IMR-90 (cell line): ENCODE results near the gene MYH11. TPM values are rescaled to one million over a fixed set of nuclear protein-coding genes. Genes with fewer than 3 reads are reported as not detected.

ENCODE experiments used
- ATAC-seq: fragments of 200-7000 bp; cut with Tn5 transposase; 2 replicates; pipeline ENCODE4 v1.9.1; 2020; ENCODE audit warnings: low read depth, mild to moderate bottlenecking, moderate library complexity
- BruUV-seq: library from RNA; stranded (reverse); fragments of 400-500 nt; replicated peaks from 2 replicates; lab custom pipeline; 2021; lab: Mats Ljungman, UMichigan
- CTCF ChIA-PET: fragments of 300-600 bp; formaldehyde crosslinking; extraction: SDS; loops from one replicate; lab custom pipeline; 2021; ENCODE audit warnings: antibody characterized with exemption; lab: Yijun Ruan, JAX
- POLR2A ChIA-PET: fragments of 300-600 bp; sonication (Branson Sonifier 250); formaldehyde crosslinking; loops from one replicate; lab custom pipeline; 2022; ENCODE audit warnings: antibody characterized with exemption; ENCODE audit not compliant: unreplicated experiment; lab: Charles Lee
- DNase-seq: peaks from one replicate; pipeline ENCODE4 v3.0.0; 2013
- H2AFZ ChIP-seq: replicated peaks from 2 replicates; pipeline ENCODE3; 2013; ENCODE audit warnings: low read length, mild to moderate bottlenecking; ENCODE audit not compliant: poor library complexity
- H2AK5ac ChIP-seq: 2 replicates; pipeline ENCODE4 v1.6.1; 2013; ENCODE audit warnings: low read depth, low read length, inconsistent platforms
- H2AK9ac ChIP-seq: replicated peaks from 2 replicates; pipeline ENCODE3; 2013; ENCODE audit warnings: mild to moderate bottlenecking, low read depth, low read length, moderate library complexity; ENCODE audit not compliant: poor library complexity
- H2BK120ac ChIP-seq: 2 replicates; pipeline ENCODE4 v1.6.1; 2013; ENCODE audit warnings: low read depth, low read length, inconsistent platforms
- H2BK15ac ChIP-seq: 3 replicates; pipeline ENCODE4 v1.6.1; 2013; ENCODE audit warnings: low read depth, low read length, inconsistent platforms
- H2BK20ac ChIP-seq: 2 replicates; pipeline ENCODE4 v1.6.1; 2013; ENCODE audit warnings: low read depth, mild to moderate bottlenecking, inconsistent platforms, low read length, moderate library complexity
- H2BK5ac ChIP-seq: 2 replicates; pipeline ENCODE4 v1.6.1; 2013; ENCODE audit warnings: mild to moderate bottlenecking, low read depth, low read length, inconsistent platforms; ENCODE audit not compliant: poor library complexity, severe bottlenecking
- H3K14ac ChIP-seq: replicated peaks from 2 replicates; pipeline ENCODE4 v1.6.1; 2013; ENCODE audit warnings: low read depth, low read length, inconsistent platforms
- H3K18ac ChIP-seq: 2 replicates; pipeline ENCODE4 v1.6.1; 2013; ENCODE audit warnings: low read depth, low read length, control low read depth
- H3K23ac ChIP-seq: 2 replicates; pipeline ENCODE4 v1.6.1; 2013; ENCODE audit warnings: low read depth, low read length, inconsistent platforms
- H3K27ac ChIP-seq: 2 replicates; pipeline ENCODE4 v1.5.1; 2013; ENCODE audit warnings: mild to moderate bottlenecking, control low read depth, low read length; ENCODE audit not compliant: insufficient read depth
- H3K27me3 ChIP-seq: 2 replicates; pipeline ENCODE4 v1.6.1; 2013; ENCODE audit warnings: low read length; ENCODE audit not compliant: control insufficient read depth, insufficient read depth
- H3K36me3 ChIP-seq: 2 replicates; pipeline ENCODE4 v1.6.1; 2013; ENCODE audit warnings: low read length, mixed read lengths; ENCODE audit not compliant: control insufficient read depth, insufficient read depth
- H3K4ac ChIP-seq: 2 replicates; pipeline ENCODE4 v1.6.1; 2013; ENCODE audit warnings: low read depth, low read length, inconsistent platforms
- H3K4me1 ChIP-seq: 2 replicates; pipeline ENCODE4 v1.6.1; 2013; ENCODE audit warnings: low read length, mixed read lengths; ENCODE audit not compliant: control insufficient read depth, insufficient read depth
- H3K4me2 ChIP-seq: 2 replicates; pipeline ENCODE4 v1.6.1; 2013; ENCODE audit warnings: low read depth, mild to moderate bottlenecking, control low read depth, low read length, moderate library complexity
- H3K4me3 ChIP-seq: 2 replicates; pipeline ENCODE4 v1.5.1; 2013; ENCODE audit warnings: low read depth, mild to moderate bottlenecking, control low read depth, low read length, moderate library complexity; ENCODE audit not compliant: insufficient read depth
- H3K56ac ChIP-seq: 2 replicates; pipeline ENCODE4 v1.6.1; 2013; ENCODE audit warnings: low read length, inconsistent platforms; ENCODE audit not compliant: insufficient read depth; ENCODE audit errors: extremely low read depth
- H3K79me1 ChIP-seq, 2 experiments: 2 replicates each; pipeline ENCODE4 v1.6.1; 2013; ENCODE audit warnings: low read length in 2 of 2, inconsistent platforms in 1 of 2, low read depth in 1 of 2
- H3K9ac ChIP-seq: 2 replicates; pipeline ENCODE4 v1.6.1; 2013; ENCODE audit warnings: low read depth, low read length, control low read depth
- H3K9me1 ChIP-seq: 2 replicates; pipeline ENCODE4 v1.6.1; 2013; ENCODE audit warnings: low read length, inconsistent platforms; ENCODE audit not compliant: insufficient read depth
- H3K9me3 ChIP-seq: 2 replicates; pipeline ENCODE4 v1.6.1; 2013; ENCODE audit warnings: low read length; ENCODE audit not compliant: control insufficient read depth, insufficient read depth
- H4K20me1 ChIP-seq: 2 replicates; pipeline ENCODE4 v1.6.1; 2013; ENCODE audit warnings: low read length, inconsistent platforms; ENCODE audit not compliant: insufficient read depth
- H4K5ac ChIP-seq: 2 replicates; pipeline ENCODE4 v1.6.1; 2013; ENCODE audit warnings: mild to moderate bottlenecking, low read depth, low read length, control low read depth
- H4K8ac ChIP-seq, 2 experiments: 2 replicates each; pipeline ENCODE4 v1.6.1; 2013; ENCODE audit warnings: low read depth in 2 of 2, low read length in 2 of 2, control low read depth in 1 of 2, inconsistent platforms in 1 of 2
- H4K91ac ChIP-seq: 2 replicates; pipeline ENCODE4 v1.6.1; 2013; ENCODE audit warnings: low read depth, low read length, inconsistent platforms; ENCODE audit not compliant: insufficient read depth
- BHLHE40 ChIP-seq: fragments of 150-350 bp; IDR thresholded peaks from 2 replicates; pipeline ENCODE4 v1.6.1; 2016; ENCODE audit warnings: mild to moderate bottlenecking, low read depth, low read length
- CEBPB ChIP-seq: IDR thresholded peaks from 2 replicates; pipeline ENCODE4 v1.6.1; 2012; ENCODE audit warnings: low read depth, low read length, improper control_type of control experiment
- CHD1 ChIP-seq: IDR thresholded peaks from 2 replicates; pipeline ENCODE4 v1.6.1; 2012; ENCODE audit warnings: low read depth, low read length, improper control_type of control experiment
- FOS ChIP-seq: fragments of 150-350 bp; IDR thresholded peaks from 2 replicates; pipeline ENCODE4 v1.6.1; 2016; ENCODE audit warnings: low read depth, low read length
- MAFK ChIP-seq: IDR thresholded peaks from 2 replicates; pipeline ENCODE4 v1.6.1; 2012; ENCODE audit warnings: low read depth, low read length, improper control_type of control experiment
- MAZ ChIP-seq: IDR thresholded peaks from 2 replicates; pipeline ENCODE4 v1.6.1; 2012; ENCODE audit warnings: low read depth, mild to moderate bottlenecking, low read length, improper control_type of control experiment, moderate library complexity, borderline replicate concordance
- NFE2L2 ChIP-seq: fragments of 150-350 bp; IDR thresholded peaks from 2 replicates; pipeline ENCODE4 v1.6.1; 2016; ENCODE audit warnings: low read depth, mild to moderate bottlenecking, low read length
- POLR2A ChIP-seq: IDR thresholded peaks from 2 replicates; pipeline ENCODE4 v1.6.1; 2012; ENCODE audit warnings: mild to moderate bottlenecking, low read depth, low read length
- RAD21 ChIP-seq: IDR thresholded peaks from 2 replicates; pipeline ENCODE4 v1.6.1; 2012; ENCODE audit warnings: low read length, improper control_type of control experiment
- RCOR1 ChIP-seq: IDR thresholded peaks from 2 replicates; pipeline ENCODE4 v1.6.1; 2012; ENCODE audit warnings: mild to moderate bottlenecking, low read length, improper control_type of control experiment; ENCODE audit not compliant: insufficient replicate concordance
- RFX5 ChIP-seq: IDR thresholded peaks from 2 replicates; pipeline ENCODE4 v1.8.0; 2012; ENCODE audit warnings: low read depth, mild to moderate bottlenecking, low read length, moderate library complexity
- SMC3 ChIP-seq: fragments of 150-350 bp; IDR thresholded peaks from 2 replicates; pipeline ENCODE4 v1.6.1; 2016; ENCODE audit warnings: low read depth, mild to moderate bottlenecking, antibody characterized with exemption, low read length, moderate library complexity
- WGBS, 2 experiments: methylation state at CpG; one replicate each; pipeline versions ENCODE4 v1.1.5 to v1.1.7; 2013; ENCODE audit warnings: missing lambda C conversion rate in 2 of 2; ENCODE audit not compliant: insufficient read length in 1 of 2; ENCODE audit errors: extremely low coverage in 2 of 2; 5-methylcytosine and 5-hydroxymethylcytosine counted together
- dilution Hi-C: fragments of 300-500 bp; cut with HindIII; formaldehyde crosslinking; loops from one replicate; pipeline ENCODE4 v1.14.3; 2018; ENCODE audit warnings: low sequenced_read_pairs; ENCODE audit not compliant: unreplicated experiment
- in situ Hi-C: fragments of 300-500 bp; cut with MboI; formaldehyde crosslinking; loops from 3 replicates; pipeline ENCODE4 v1.14.3; 2019; ENCODE audit warnings: low sequenced_read_pairs, inconsistent platforms, mixed read lengths
- intact Hi-C: fragments of 100-400 bp; cut with micrococcal nuclease; formaldehyde crosslinking; loops from 2 replicates; pipeline ENCODE4 v1.10.0; 2022
- polyA plus RNA-seq, 3 experiments: library from polyadenylated mRNA; depleted of rRNA; stranded (reverse); fragments of >200 nt; gene quantifications; 2 replicates each; pipeline ENCODE4 v1.2.3, GENCODE V29; 2012; ENCODE audit warnings: low replicate concordance in 1 of 3
- total RNA-seq: library from RNA; depleted of rRNA; stranded (reverse); fragments of >200 nt; gene quantifications from 2 replicates; pipeline ENCODE4 v1.2.3, GENCODE V29; 2012
- TF ChIP-seq, protein P1 (sequence below): fragments of 150-350 bp; IDR thresholded peaks from 2 replicates; pipeline ENCODE4 v1.6.1; 2017; ENCODE audit warnings: mild to moderate bottlenecking, antibody characterized with exemption, low read length, low read depth
- TF ChIP-seq, protein P2 (sequence below): fragments of 150-350 bp; IDR thresholded peaks from 2 replicates; pipeline ENCODE4 v1.6.1; 2016; ENCODE audit warnings: low read depth, mild to moderate bottlenecking, low read length, moderate library complexity, borderline replicate concordance
- TF ChIP-seq, protein P3 (sequence below): conservative IDR thresholded peaks from 2 replicates; pipeline ENCODE4 v1.5.1; 2012; ENCODE audit warnings: mild to moderate bottlenecking, low read depth, low read length, improper control_type of control experiment

MYH11 gene
- total and polyA plus RNA-seq, 2 of the 4 experiments (the other 2 are of a cell fraction): under 0.01 to 0.12 TPM

DNA sequence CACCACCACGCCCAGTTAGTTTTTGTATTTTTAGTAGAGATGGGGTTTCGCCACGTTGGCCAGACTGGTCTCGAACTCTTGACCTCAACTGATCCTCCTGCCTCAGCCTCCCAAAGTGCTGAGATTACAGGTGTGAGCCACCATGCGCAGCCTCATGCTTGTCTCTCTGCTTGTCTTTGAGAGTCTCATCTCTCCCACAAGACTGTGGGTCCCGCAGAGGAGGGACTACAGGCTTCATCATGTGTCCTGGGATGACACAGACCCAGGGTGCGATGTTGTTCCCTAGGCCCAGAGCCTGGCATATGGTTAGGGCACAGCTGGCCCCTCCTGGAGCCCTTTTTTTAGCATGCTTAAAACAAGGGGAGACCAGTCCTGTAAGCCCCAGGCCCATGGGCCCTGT is 104.9 kb downstream of the MYH11 start:
- CTCF ChIA-PET: interaction anchor here (0.6 to 0.8 kb wide), 2 partner anchors 72 to 435 kb away, joined by 3 to 4 read pairs; no protein-coding TSS in a partner anchor
- H2BK20ac ChIP-seq: no peak overlapping the region
- dilution Hi-C loops (no loop called here), in situ Hi-C loops (no loop called here), intact Hi-C loops (no loop called here)
- no peak overlapping the region for H2AK5ac ChIP-seq
- H2BK120ac ChIP-seq: no peak overlapping the region
- no peak overlapping the region for H2BK5ac ChIP-seq
- no peaks in the 10 kb centered on the region for H3K79me1 ChIP-seq
- no peak overlapping the region for H3K23ac ChIP-seq
- H3K4ac ChIP-seq: no peak overlapping the region
- BruUV-seq: no TSS peak
- H3K36me3 ChIP-seq: no peaks in the 10 kb centered on the region
- no peak overlapping the region for H3K27ac ChIP-seq
- H4K91ac ChIP-seq: no peak overlapping the region
- no peak overlapping the region for H3K18ac ChIP-seq
- no peak overlapping the region for H2BK15ac ChIP-seq
- DNase-seq (no peak), ATAC-seq (no peak)
- no peak overlapping the region for H4K8ac ChIP-seq
- H2AFZ ChIP-seq: no peak overlapping the region
- H3K4me2 ChIP-seq: no peak overlapping the region
- H3K9me3 ChIP-seq: no peaks in the 10 kb centered on the region
- POLR2A ChIA-PET: interaction anchor here (0.6 kb wide), 1 partner anchor 11 kb away, joined by 5 read pairs; no protein-coding TSS in a partner anchor
- no peak for TF ChIP-seq RFX5
- TF ChIP-seq RCOR1: no peak
- no peak for TF ChIP-seq RAD21
- TF ChIP-seq CEBPB: no peak
- no peak for TF ChIP-seq NFE2L2
- no peak for TF ChIP-seq CHD1
- TF ChIP-seq FOS: no peak
- TF ChIP-seq POLR2A: no peak
- no peak for TF ChIP-seq MAZ
- TF ChIP-seq BHLHE40: no peak
- TF ChIP-seq, protein P1, sequence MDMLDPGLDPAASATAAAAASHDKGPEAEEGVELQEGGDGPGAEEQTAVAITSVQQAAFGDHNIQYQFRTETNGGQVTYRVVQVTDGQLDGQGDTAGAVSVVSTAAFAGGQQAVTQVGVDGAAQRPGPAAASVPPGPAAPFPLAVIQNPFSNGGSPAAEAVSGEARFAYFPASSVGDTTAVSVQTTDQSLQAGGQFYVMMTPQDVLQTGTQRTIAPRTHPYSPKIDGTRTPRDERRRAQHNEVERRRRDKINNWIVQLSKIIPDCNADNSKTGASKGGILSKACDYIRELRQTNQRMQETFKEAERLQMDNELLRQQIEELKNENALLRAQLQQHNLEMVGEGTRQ: no peak
- no peak for TF ChIP-seq MAFK
- TF ChIP-seq, protein P2, sequence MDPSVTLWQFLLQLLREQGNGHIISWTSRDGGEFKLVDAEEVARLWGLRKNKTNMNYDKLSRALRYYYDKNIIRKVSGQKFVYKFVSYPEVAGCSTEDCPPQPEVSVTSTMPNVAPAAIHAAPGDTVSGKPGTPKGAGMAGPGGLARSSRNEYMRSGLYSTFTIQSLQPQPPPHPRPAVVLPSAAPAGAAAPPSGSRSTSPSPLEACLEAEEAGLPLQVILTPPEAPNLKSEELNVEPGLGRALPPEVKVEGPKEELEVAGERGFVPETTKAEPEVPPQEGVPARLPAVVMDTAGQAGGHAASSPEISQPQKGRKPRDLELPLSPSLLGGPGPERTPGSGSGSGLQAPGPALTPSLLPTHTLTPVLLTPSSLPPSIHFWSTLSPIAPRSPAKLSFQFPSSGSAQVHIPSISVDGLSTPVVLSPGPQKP: no peak
- TF ChIP-seq SMC3: no peak
- TF ChIP-seq, protein P3, sequence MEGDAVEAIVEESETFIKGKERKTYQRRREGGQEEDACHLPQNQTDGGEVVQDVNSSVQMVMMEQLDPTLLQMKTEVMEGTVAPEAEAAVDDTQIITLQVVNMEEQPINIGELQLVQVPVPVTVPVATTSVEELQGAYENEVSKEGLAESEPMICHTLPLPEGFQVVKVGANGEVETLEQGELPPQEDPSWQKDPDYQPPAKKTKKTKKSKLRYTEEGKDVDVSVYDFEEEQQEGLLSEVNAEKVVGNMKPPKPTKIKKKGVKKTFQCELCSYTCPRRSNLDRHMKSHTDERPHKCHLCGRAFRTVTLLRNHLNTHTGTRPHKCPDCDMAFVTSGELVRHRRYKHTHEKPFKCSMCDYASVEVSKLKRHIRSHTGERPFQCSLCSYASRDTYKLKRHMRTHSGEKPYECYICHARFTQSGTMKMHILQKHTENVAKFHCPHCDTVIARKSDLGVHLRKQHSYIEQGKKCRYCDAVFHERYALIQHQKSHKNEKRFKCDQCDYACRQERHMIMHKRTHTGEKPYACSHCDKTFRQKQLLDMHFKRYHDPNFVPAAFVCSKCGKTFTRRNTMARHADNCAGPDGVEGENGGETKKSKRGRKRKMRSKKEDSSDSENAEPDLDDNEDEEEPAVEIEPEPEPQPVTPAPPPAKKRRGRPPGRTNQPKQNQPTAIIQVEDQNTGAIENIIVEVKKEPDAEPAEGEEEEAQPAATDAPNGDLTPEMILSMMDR: no peak
- no peaks in the 10 kb centered on the region for H3K4me1 ChIP-seq
- H3K27me3 ChIP-seq: no peaks in the 10 kb centered on the region
- no peak overlapping the region for H2AK9ac ChIP-seq
- no peak overlapping the region for H3K14ac ChIP-seq
- no peak overlapping the region for H3K4me3 ChIP-seq
- 88% methylated on average over 3 of the region's 7 CpGs; no CpG with 5 or more reads in 1 of the 2 experiments for WGBS, 2 experiments
- H4K20me1 ChIP-seq: no peaks in the 10 kb centered on the region
- H3K56ac ChIP-seq: no peak overlapping the region
- no peaks in the 10 kb centered on the region for H3K9me1 ChIP-seq
- H3K9ac ChIP-seq: no peak overlapping the region
- no peak overlapping the region for H4K5ac ChIP-seq
